Spleen (tissue), 7 donors: ENCODE results near the gene FAM72B.
"Not testable (repeated sequence)": the region's sequence is repeated elsewhere in the genome, so short reads cannot be mapped to it uniquely, and the experiment has no call there.

Source experiments
- CTCF ChIP-seq, 11 experiments: fragments of 200-600 bp in 7 of 11; fragments of 450-650 bp in 4 of 11; sonication (generic) in 4 of 11; IDR thresholded peaks in 8 of 11; conservative IDR thresholded peaks in 3 of 11; 1 replicate in 7 of 11; 2 replicates in 4 of 11; pipeline versions ENCODE4 v1.4.0 to v1.8.0; 2016 to 2021; ENCODE audit warnings: antibody characterized with exemption in 11 of 11, inconsistent platforms in 4 of 11, mild to moderate bottlenecking in 1 of 11
- POLR2A ChIP-seq, 3 donors: fragments of 450-650 bp; IDR thresholded peaks; one replicate each; pipeline ENCODE4 v1.5.1; 2017; ENCODE audit warnings: antibody characterized with exemption in 3 of 3, mild to moderate bottlenecking in 1 of 3
- POLR2AphosphoS5 ChIP-seq, 3 donors: sonication (generic); formaldehyde crosslinking; IDR thresholded peaks; one replicate each; pipeline ENCODE4 v1.5.1; 2017; ENCODE audit warnings: antibody characterized with exemption in 3 of 3
- donor health status: DM: no; HTN: no; CAD: no; lungs with moderate emphysema.
- donor health status: DM: no; HTN: no; CAD: no.
- donor health status: DM: no; HTN: no; CAD: no.

- not testable (repeated sequence) for TF ChIP-seq CTCF (IDR thresholded peaks at IDR 0.05 in 8 of 11, conservative IDR thresholded peaks at IDR 0.05 in 3 of 11); POLR2AphosphoS5 (IDR thresholded peaks at IDR 0.05); POLR2A (IDR thresholded peaks at IDR 0.05)
Measured at GRCh38 chr1:121163850-121164757, 20.0 kb downstream of the FAM72B start.
